ENCODE data around the gene LSS.

LSS gene

GRCh38 chr21:46208761-46209721, 19.5 kb downstream of the LSS start:
- DNase-seq (ENCODE audit: low read depth): no peak
- no peak overlapping the region for H3K4me3 ChIP-seq (ENCODE audit: low read depth, low read length)
- TF ChIP-seq POLR2A (IDR thresholded peaks at IDR 0.05; ENCODE audit: extremely low read depth, insufficient read length): no peak
- TF ChIP-seq, protein P1, sequence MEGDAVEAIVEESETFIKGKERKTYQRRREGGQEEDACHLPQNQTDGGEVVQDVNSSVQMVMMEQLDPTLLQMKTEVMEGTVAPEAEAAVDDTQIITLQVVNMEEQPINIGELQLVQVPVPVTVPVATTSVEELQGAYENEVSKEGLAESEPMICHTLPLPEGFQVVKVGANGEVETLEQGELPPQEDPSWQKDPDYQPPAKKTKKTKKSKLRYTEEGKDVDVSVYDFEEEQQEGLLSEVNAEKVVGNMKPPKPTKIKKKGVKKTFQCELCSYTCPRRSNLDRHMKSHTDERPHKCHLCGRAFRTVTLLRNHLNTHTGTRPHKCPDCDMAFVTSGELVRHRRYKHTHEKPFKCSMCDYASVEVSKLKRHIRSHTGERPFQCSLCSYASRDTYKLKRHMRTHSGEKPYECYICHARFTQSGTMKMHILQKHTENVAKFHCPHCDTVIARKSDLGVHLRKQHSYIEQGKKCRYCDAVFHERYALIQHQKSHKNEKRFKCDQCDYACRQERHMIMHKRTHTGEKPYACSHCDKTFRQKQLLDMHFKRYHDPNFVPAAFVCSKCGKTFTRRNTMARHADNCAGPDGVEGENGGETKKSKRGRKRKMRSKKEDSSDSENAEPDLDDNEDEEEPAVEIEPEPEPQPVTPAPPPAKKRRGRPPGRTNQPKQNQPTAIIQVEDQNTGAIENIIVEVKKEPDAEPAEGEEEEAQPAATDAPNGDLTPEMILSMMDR (IDR thresholded peaks at IDR 0.05; ENCODE audit: low read depth, low read length): no peak

DNA sequence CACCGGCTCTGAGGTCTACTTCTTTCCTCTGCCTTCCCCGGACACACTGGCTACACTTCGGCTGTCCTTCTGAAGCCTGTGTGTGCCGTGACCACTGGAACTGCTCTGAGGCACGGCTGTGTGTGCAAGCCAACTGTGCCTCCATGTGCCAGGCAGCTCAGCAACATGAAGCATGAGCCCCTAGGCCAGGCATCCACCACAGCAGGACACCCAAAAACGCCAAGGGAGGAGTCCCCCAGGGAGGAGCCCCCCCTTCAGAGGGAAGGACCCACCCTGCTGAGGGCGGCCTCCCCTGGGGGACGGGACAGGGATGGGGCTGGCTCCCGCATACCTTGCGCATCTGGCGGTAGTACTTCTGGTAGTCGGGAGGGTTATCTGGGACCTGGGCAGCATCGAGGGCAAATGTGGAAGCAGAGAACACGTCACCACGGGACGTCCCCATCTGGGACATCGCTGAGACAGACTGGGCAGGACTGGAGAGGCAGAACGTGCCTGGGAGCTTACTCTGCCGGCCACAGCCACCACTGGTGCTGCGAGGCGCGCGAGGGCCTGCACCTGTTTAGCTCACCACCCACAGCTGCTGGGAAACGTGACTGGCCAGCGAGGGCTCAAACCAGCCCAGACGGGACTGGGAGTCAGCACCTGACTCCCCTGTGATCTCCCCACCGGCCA, 20.5 kb downstream of the LSS start:
- TF ChIP-seq POLR2A (IDR thresholded peaks at IDR 0.05; ENCODE audit: extremely low read depth, insufficient read length): no peak
- TF ChIP-seq, protein P2, sequence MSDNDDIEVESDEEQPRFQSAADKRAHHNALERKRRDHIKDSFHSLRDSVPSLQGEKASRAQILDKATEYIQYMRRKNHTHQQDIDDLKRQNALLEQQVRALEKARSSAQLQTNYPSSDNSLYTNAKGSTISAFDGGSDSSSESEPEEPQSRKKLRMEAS (IDR thresholded peaks at IDR 0.05; ENCODE audit: low read depth, low read length): no peak
- TF ChIP-seq, protein P1 (IDR thresholded peaks at IDR 0.05; ENCODE audit: low read depth, low read length): no peak
- no peak for TF ChIP-seq MYC (IDR thresholded peaks at IDR 0.05; ENCODE audit: low read depth, low read length)
- DNase-seq (ENCODE audit: low read depth): no peak
- no peak overlapping the region for H3K4me3 ChIP-seq (ENCODE audit: low read depth, low read length)

- TF ChIP-seq, protein P1 (IDR thresholded peaks at IDR 0.05; ENCODE audit: low read depth, low read length): no peak
- TF ChIP-seq, protein P2 (IDR thresholded peaks at IDR 0.05; ENCODE audit: low read depth, low read length): no peak
- TF ChIP-seq POLR2A (IDR thresholded peaks at IDR 0.05; ENCODE audit: extremely low read depth, insufficient read length): no peak
- no peak for TF ChIP-seq MYC (IDR thresholded peaks at IDR 0.05; ENCODE audit: low read depth, low read length)
- no peak overlapping the region for H3K4me3 ChIP-seq (ENCODE audit: low read depth, low read length)
- no peak for DNase-seq (ENCODE audit: low read depth)
Measured at GRCh38 chr21:46207006-46207919, 21.3 kb downstream of the LSS start.

DNA sequence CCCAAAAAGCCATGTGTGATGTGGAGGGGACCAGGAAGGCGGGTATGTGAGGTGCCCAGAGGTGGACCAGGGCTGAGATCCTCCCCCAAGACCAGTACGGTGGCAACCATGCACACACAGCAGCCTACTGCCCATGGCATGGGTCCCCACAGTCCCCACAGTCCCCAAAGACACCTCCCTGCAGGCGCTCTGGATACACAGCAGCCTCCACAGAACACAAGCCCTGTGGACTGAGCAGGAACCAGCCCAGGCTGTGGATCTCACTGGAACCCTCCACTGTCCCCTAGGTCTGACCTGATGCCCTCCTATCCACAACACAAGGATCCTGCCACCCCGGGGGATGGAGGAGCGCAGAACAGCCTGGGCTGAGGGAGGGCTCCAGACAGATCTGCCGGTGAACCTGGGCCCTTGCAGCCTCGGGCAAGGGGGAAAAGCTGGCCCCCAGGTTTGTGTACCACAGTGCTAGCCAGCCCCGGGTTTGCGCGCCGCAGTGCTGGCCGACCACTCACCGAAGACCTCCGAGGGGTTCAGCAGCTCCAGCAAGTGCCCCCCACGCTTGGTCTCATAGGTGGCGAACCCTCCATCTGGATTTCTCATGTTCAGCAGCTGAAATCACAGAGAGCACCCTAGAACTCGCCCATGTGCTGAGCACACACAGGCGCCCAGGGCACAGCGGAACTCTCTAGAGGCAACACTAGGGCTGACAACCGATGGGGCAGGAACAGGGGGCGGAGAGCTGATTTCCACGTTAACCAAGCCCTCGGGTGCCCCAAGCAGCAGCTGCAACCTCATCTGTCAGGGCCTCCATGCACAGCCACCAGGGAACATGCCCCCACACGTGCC, 22.2 kb downstream of the LSS start:
- TF ChIP-seq, protein P2 (IDR thresholded peaks at IDR 0.05; ENCODE audit: low read depth, low read length): no peak
- TF ChIP-seq MYC (IDR thresholded peaks at IDR 0.05; ENCODE audit: low read depth, low read length): no peak
- TF ChIP-seq, protein P1 (IDR thresholded peaks at IDR 0.05; ENCODE audit: low read depth, low read length): no peak
- TF ChIP-seq POLR2A (IDR thresholded peaks at IDR 0.05; ENCODE audit: extremely low read depth, insufficient read length): no peak
- DNase-seq (ENCODE audit: low read depth): no peak

GRCh38 chr21:46205766-46206162, 22.8 kb downstream of the LSS start:
- DNase-seq (ENCODE audit: low read depth): no peak
- no peak for TF ChIP-seq MYC (IDR thresholded peaks at IDR 0.05; ENCODE audit: low read depth, low read length)
- TF ChIP-seq, protein P1 (IDR thresholded peaks at IDR 0.05; ENCODE audit: low read depth, low read length): no peak
- no peak for TF ChIP-seq POLR2A (IDR thresholded peaks at IDR 0.05; ENCODE audit: extremely low read depth, insufficient read length)
- TF ChIP-seq, protein P2 (IDR thresholded peaks at IDR 0.05; ENCODE audit: low read depth, low read length): no peak
- no peak overlapping the region for H3K4me3 ChIP-seq (ENCODE audit: low read depth, low read length)

More for the DNA sequence above, 22.2 kb downstream of the LSS start:
- no peak overlapping the region for H3K4me3 ChIP-seq (ENCODE audit: low read depth, low read length)

Measured in NB4 (cell line).